Heart right ventricle (tissue), 16 donors: ENCODE data around the gene ABHD16B. TPM values are rescaled to one million over a fixed set of nuclear protein-coding genes. Genes with fewer than 3 reads are reported as not detected.

ENCODE experiments used
- ATAC-seq, 8 donors: fragments of 200-7000 bp; cut with Tn5 transposase; one replicate each; pipeline ENCODE4 v1.9.1; 2020; ENCODE audit warnings: mild to moderate bottlenecking in 8 of 8, moderate library complexity in 8 of 8, moderate number of reproducible peaks in 1 of 8
- DNase-seq, 2 donors: peaks; one replicate each; pipeline ENCODE4 v3.0.0-alpha.2; 2020
- H3K27ac ChIP-seq, 10 donors: fragments of 200-600 bp; sonication (generic) in 2 of 10; one replicate each; pipeline versions ENCODE4 v1.5.0 to v1.8.0; 2020 to 2022; ENCODE audit warnings: mild to moderate bottlenecking in 3 of 10
- H3K27me3 ChIP-seq, 7 donors: fragments of 200-600 bp; one replicate each; pipeline ENCODE4 v1.8.0; 2021 to 2022; ENCODE audit warnings: mild to moderate bottlenecking in 2 of 7
- H3K36me3 ChIP-seq, 9 donors: fragments of 200-600 bp; sonication (generic) in 1 of 9; one replicate each; pipeline versions ENCODE4 v1.5.0 to v1.8.0; 2020 to 2022; ENCODE audit warnings: mild to moderate bottlenecking in 2 of 9
- H3K4me1 ChIP-seq, 9 donors: fragments of 200-600 bp; sonication (generic) in 1 of 9; one replicate each; pipeline versions ENCODE4 v1.5.0 to v1.8.0; 2020 to 2022; ENCODE audit warnings: mild to moderate bottlenecking in 4 of 9
- H3K4me3 ChIP-seq, 10 donors: fragments of 200-600 bp; sonication (generic) in 2 of 10; one replicate each; pipeline versions ENCODE4 v1.5.0 to v1.8.0; 2020 to 2022; ENCODE audit warnings: mild to moderate bottlenecking in 7 of 10, moderate library complexity in 2 of 10
- H3K9me3 ChIP-seq, 11 donors: fragments of 200-600 bp in 10 of 11; sonication (generic) in 2 of 11; one replicate each; pipeline versions ENCODE4 v1.5.0 to v1.8.0; 2013 to 2022; ENCODE audit warnings: mild to moderate bottlenecking in 2 of 11, control low read depth in 1 of 11, moderate library complexity in 1 of 11
- WGBS, 2 donors: extraction: QIAGEN DNeasy Blood & Tissue Kit; methylation state at CpG; one replicate each; pipeline ENCODE4 v1.1.7; 2013; ENCODE audit warnings: inconsistent platforms in 1 of 2; 5-methylcytosine and 5-hydroxymethylcytosine counted together
- intact Hi-C, 10 donors: fragments of 100-400 bp; cut with DNase I; formaldehyde crosslinking; loops; one replicate each; pipeline versions ENCODE4 v1.11.1 to v1.14.2; 2022
- polyA plus RNA-seq, 2 donors: library from polyadenylated mRNA; stranded (reverse); fragments of 200-250 nt; gene quantifications; one replicate each; pipeline ENCODE4 v1.2.3, GENCODE V29; 2013
- total RNA-seq, 10 donors: library from RNA; stranded (reverse); fragmentation: NEBNext Ultra II Directional in 3 of 10; extraction: Animal tissue kit (Norgen Biotek cat#: 25700) in 3 of 10; gene quantifications; one replicate each; pipeline versions ENCODE4 v1.2.1 to v1.2.4, GENCODE V29; 2021 to 2023
- TF ChIP-seq, protein P1 (sequence below), 9 donors: fragments of 200-600 bp; sonication (generic) in 2 of 9; IDR thresholded peaks; one replicate each; pipeline versions ENCODE4 v1.5.0 to v1.8.0; 2021 to 2022; ENCODE audit warnings: antibody characterized with exemption in 9 of 9, mild to moderate bottlenecking in 5 of 9, moderate library complexity in 1 of 9
- donor health status: Arrhythmogenic right ventricular cardiomyopathy.
- donor health status: ischemic (EF 13 %, LVEDD 7.1; RV severe dilation, severe dysfunction).
- donor health status: healthy with polysubstance abuse.
- donor health status: DM: no; HTN: yes; CAD: no.
- donor health status: DM: no; HTN: no; CAD: no.
- donor health status: ischemic (EF 25% LVEDD 6.9; RV normal size, moderate dysfunction).
- donor health status: ischemic (EF 25% LVEDD 5.7; RV mildly dilated, moderate dysfunction).
- donor health status: healthy.
- donor health status: DM: yes; HTN: yes; CAD: no.
- donor health status: Ischemic cardiomyopathy.
- donor health status: ischemic (EF 35%, LVEDD 5.7; RV mildly dilated, moderate dysfunction).
- donor health status: nonischemic (EF 11% LVEDD 7.7; RV severe dilation, severe dysfunction).
- donor health status: DM: yes; HTN: yes; CAD: no.
- donor health status: PGD.
- donor health status: ischemic (EF 29% LVEDD 5.4; RV normal size, mild dysfunction).
- donor health status: nonischemic (EF 23%, LVEDD 6.1; RV moderate dilation, normal function).

ABHD16B gene
- total and polyA plus RNA-seq, 12 donors, result 0.32 to 0.59 TPM; not detected in 10

DNA sequence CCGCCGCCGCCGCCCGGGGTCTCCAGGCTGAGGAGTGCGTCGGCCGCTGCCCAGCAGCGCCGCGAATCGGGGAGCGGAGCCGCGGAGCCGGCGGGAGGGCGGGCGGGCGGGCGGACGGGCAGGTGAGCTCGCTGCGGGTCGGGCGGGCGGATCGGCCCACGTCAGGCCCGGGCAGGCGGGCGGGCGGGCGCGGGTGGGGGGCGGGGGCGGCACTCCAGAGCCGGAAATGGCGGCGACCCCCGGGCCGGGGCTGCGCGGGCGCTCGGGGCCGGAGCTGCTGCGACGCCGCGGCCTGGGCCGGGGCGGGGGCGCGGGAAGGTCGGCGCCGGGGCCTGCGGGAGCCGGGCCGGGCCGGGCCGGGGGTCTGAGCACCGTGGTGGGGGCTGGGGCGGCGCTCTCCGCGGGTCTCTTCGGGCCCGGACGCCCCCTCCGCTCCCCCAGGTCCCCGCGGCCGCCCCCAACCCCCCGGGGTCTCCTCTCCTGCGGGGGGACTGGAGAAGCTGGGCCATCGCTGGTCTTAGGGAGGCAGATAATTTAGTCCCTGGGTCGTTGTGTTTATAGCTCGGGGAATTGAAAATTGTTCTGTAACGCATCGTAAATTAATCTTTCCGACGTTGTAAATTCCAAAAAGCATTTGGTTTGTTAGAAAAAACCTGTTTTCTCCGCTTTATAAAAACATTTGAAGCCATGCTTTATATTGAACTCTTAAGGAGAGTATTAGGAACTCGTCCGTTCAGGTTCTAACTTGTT is 34.1 kb downstream of the ABHD16B start:
- intact Hi-C loops, result loop anchor here in 1 of 10 donors (5.0 kb wide), 1 partner anchor 62 kb away; the partner anchor contains the start of gene UCKL1
- Histone ChIP-seq H3K4me1 (peaks cover 11 to 56% (median 48%) of the 10 kb centered on the region in 9 donors), H3K27ac (peak overlapping the region in 9 of 10 donors; percentile 73 to 93 (median 86)), H3K4me3 (peak overlapping the region; percentile 50 to 70 (median 64)), H3K9me3 (no peaks in the 10 kb centered on the region), H3K36me3 (peaks cover 0 to 32% (median 0%) of the 10 kb centered on the region in 9 donors), H3K27me3 (no peaks in the 10 kb centered on the region)
- TF ChIP-seq, protein P1, sequence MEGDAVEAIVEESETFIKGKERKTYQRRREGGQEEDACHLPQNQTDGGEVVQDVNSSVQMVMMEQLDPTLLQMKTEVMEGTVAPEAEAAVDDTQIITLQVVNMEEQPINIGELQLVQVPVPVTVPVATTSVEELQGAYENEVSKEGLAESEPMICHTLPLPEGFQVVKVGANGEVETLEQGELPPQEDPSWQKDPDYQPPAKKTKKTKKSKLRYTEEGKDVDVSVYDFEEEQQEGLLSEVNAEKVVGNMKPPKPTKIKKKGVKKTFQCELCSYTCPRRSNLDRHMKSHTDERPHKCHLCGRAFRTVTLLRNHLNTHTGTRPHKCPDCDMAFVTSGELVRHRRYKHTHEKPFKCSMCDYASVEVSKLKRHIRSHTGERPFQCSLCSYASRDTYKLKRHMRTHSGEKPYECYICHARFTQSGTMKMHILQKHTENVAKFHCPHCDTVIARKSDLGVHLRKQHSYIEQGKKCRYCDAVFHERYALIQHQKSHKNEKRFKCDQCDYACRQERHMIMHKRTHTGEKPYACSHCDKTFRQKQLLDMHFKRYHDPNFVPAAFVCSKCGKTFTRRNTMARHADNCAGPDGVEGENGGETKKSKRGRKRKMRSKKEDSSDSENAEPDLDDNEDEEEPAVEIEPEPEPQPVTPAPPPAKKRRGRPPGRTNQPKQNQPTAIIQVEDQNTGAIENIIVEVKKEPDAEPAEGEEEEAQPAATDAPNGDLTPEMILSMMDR (IDR thresholded peaks at IDR 0.05), result no peak
- no peak for ATAC-seq
- 1% methylated on average over 58 to 85 of the region's 87 CpGs for WGBS, 2 donors
- no peak for DNase-seq

DNA sequence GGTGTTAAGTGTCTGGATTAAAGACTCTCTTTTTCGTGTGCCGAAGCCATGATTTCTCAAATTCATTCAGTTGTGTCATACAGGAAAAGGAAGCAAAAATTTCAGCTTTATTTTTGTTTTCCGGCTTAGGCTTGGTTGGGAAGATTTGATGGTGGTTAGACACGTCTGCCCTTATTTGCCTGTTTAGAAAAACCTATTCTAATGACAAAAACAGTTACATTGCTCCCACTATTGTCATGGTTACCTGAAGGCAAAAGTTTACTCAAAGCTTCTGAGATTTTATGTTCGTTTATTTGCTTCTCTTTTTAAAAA is 34.6 kb downstream of the ABHD16B start:
- Histone ChIP-seq H3K36me3 (peaks cover 0 to 27% (median 0%) of the 10 kb centered on the region in 9 donors), H3K27ac (peak overlapping the region in 9 of 10 donors; percentile 73 to 93 (median 86)), H3K4me1 (peaks cover 11 to 60% (median 48%) of the 10 kb centered on the region in 9 donors), H3K27me3 (no peaks in the 10 kb centered on the region), H3K4me3 (peak overlapping the region; percentile 50 to 70 (median 64)), H3K9me3 (no peaks in the 10 kb centered on the region)
- ATAC-seq (no peak), DNase-seq (no peak)
- intact Hi-C loops, result loop anchor here in 1 of 10 donors (5.0 kb wide), 1 partner anchor 61 kb away; the partner anchor contains the start of gene UCKL1
- 0 to 6% methylated on average over 5 of the region's 5 CpGs for WGBS, 2 donors
- TF ChIP-seq, protein P1 (IDR thresholded peaks at IDR 0.05), result no peak

DNA sequence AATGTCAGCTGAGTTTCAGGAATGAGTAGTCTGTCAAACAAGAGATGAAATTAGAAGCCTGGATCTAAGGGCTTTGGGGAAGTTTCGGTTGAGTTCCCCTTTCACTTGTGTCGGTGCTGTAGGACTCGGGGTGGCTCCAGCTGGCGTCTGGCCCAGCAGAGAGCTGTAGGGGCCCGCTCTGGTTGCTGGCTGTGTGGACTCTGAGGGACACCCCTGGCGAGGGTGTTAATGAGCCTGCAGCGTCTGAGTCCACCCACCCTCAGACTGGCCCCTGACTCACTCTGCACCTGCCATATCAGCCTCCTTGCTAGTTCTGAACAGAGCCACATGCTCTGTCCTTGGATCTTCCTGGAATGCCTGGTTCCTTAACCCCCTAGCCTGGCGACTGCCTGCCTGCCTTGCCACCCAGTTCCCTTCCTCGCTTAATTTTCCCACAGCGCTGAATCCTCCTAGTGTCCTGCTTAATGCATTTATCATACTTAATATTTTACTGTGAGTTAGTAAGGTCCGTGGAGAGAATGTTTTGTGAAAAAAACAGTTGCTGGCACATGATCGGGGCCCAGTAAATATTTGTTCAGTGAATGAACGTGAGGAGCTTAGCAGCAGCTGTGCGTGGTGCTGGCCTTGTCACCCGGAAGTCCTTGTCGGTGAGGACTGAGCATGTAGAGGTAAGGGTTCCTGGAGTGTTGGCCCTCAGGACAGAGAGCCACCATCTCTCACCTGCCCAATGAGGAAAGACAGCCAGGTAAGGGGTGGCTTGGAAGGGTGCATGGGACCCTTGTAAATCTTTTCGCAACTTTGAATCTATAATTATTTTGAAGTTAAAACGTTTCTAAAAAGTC is 35.2 kb downstream of the ABHD16B start:
- WGBS, 2 donors, result 15 to 16% methylated on average over 18 of the region's 18 CpGs
- intact Hi-C loops, result loop anchor here in 1 of 10 donors (5.0 kb wide), 1 partner anchor 61 kb away; the partner anchor contains the start of gene UCKL1
- Histone ChIP-seq H3K9me3 (no peaks in the 10 kb centered on the region), H3K27me3 (no peaks in the 10 kb centered on the region), H3K36me3 (peaks cover 0 to 24% (median 0%) of the 10 kb centered on the region in 9 donors), H3K4me1 (peaks cover 11 to 66% (median 48%) of the 10 kb centered on the region in 9 donors), H3K27ac (peak overlapping the region; percentile 60 to 93 (median 85)), H3K4me3 (peak overlapping the region in 9 of 10 donors; percentile 50 to 70 (median 64))
- TF ChIP-seq, protein P1 (IDR thresholded peaks at IDR 0.05), result no peak
- peak; percentile 45 to 48 for DNase-seq
- ATAC-seq, result peak in 5 of 8 donors; percentile 4 to 13 (median 6)

DNA sequence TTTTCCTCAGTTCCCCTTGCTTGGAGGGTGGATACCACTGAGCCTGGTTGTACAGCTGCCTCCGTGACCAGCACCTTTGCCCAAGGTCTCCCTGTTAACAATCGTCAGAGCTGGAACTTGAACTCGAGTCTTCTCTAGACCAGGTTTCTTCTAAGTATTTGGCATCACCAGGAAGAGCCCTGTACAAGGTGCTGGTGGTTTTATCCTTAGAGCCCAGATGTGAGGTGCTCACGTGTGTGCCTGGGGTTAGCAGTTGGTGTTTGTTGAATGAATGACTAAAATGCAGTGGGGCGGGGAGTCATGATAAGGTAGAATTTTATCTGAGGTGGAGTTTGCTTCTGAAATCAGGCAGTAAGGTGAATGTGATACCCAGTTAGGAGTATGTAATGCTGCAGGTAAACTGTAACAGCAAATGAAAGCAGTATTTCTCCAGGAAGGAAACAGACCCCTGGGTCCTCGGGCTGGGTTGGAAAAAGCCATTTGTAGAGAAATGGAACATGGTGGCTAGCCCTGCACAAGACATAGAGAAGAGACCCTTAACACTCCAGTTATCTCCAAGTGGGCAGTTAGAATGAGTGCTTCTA is 36.8 kb downstream of the ABHD16B start:
- intact Hi-C loops, result loop anchor here in 1 of 10 donors (5.0 kb wide), 1 partner anchor 59 kb away; the partner anchor contains the start of gene UCKL1
- H3K4me1 ChIP-seq, result peaks cover 11 to 78% (median 48%) of the 10 kb centered on the region in 9 donors
- no peaks in the 10 kb centered on the region for H3K27me3 ChIP-seq
- DNase-seq, result no peak
- no peaks in the 10 kb centered on the region for H3K9me3 ChIP-seq
- H3K36me3 ChIP-seq, result peaks cover 0 to 22% (median 0%) of the 10 kb centered on the region in 9 donors
- WGBS, 2 donors, result 89 to 90% methylated on average over 6 of the region's 6 CpGs
- no peak overlapping the region for H3K4me3 ChIP-seq
- ATAC-seq, result no peak
- TF ChIP-seq, protein P1 (IDR thresholded peaks at IDR 0.05), result no peak
- H3K27ac ChIP-seq, result peak overlapping the region in 3 of 10 donors; percentile 88 to 93 (median 92)
